Measurements from ENCODE around the gene GTF3A.

The GTF3A gene

GRCh38 chr13:27424246-27425157, at the start of gene GTF3A:
TSS of gene GTF3A (plus strand) at chr13:27424619.
- peak; percentile 75 to 87 for DNase-seq (ENCODE audit: low spot score in 2 of 2)
- no peaks in the 10 kb centered on the region for H3K9me3 ChIP-seq
- no peaks in the 10 kb centered on the region for H3K27me3 ChIP-seq (ENCODE audit: low read depth)
- peak within 1 kb of the TSS; percentile 39 for H3K4me3 ChIP-seq
- in situ Hi-C loops (cut with MboI; ENCODE audit: low sequenced_read_pairs) = no loop called here
- peaks cover 24% of the 10 kb centered on the region for H3K36me3 ChIP-seq (replicated peaks)
- peaks cover 36% of the 10 kb centered on the region for H3K4me1 ChIP-seq

DNA sequence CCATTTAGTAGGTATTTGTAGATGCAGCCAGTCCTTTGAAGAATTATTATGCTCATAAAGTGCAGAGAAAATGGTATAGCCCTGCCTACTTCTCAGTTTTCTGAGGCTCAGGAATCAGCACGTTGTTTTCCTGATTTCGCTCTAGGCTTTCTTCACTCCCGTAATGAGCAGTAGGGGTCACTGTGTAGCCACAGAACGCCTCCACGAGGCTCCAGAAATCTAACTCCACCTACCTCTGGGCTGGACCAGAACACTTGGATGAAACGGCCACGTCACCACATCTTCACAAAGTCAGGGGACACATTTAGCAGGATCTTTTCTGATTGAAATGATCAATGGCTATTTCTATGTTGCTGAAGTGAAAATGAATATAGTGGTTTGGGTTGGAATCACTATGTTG, 49.8 kb upstream of the GTF3A start:
- in situ Hi-C loops (cut with MboI; ENCODE audit: low sequenced_read_pairs) = loop anchor here (5.0 kb wide), 1 partner anchor 453 kb away; no protein-coding TSS in a partner anchor
- peaks cover 4% of the 10 kb centered on the region; the same call in 1 of the 2 replicates for H3K27me3 ChIP-seq (ENCODE audit: low read depth)
- H3K36me3 ChIP-seq (replicated peaks) = no peaks in the 10 kb centered on the region
- H3K9me3 ChIP-seq = no peaks in the 10 kb centered on the region
- H3K4me1 ChIP-seq = no peaks in the 10 kb centered on the region
- H3K4me3 ChIP-seq = no peak overlapping the region
- peak; percentile 74 to 76 for DNase-seq (ENCODE audit: low spot score in 2 of 2)

DNA sequence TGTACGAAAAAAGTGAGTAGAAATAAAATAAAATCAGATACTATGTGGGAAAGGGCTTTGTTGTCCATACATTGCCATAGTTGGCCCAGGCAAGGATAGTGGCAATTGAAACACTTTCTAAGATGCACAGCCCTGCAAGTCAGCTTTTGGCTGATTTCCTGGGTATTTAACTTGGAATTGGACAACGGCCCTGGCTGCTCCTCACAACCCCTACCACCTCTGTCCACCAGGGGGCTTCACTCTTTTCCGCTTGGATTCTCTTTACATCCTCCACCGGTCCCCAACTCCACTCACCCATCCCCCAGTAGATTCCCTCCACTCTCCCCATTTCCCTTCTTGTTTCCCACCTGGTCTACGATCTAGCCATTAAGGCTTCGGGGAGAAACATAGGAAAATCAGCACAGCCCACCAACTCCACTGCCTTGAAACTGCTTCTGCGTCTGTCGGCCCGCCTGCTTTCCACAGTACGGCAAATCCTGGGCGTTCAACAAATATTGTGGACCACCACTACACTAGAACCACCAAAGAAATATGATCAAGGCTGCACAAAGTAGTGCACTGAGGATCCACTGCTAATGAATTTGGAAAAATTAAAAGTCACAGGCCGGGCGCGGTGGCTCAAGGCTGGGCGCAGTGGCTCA, 48.6 kb upstream of the GTF3A start:
- Histone ChIP-seq H3K27me3 (ENCODE audit: low read depth) (peaks cover 4% of the 10 kb centered on the region; the same call in 1 of the 2 replicates), H3K36me3 (replicated peaks) (no peaks in the 10 kb centered on the region), H3K4me3 (no peak overlapping the region), H3K4me1 (no peaks in the 10 kb centered on the region), H3K9me3 (no peaks in the 10 kb centered on the region)
- peak; percentile 57 to 87 for DNase-seq (ENCODE audit: low spot score in 2 of 2)
- in situ Hi-C loops (cut with MboI; ENCODE audit: low sequenced_read_pairs) = no loop called here

- in situ Hi-C loops (cut with MboI; ENCODE audit: low sequenced_read_pairs) = no loop called here
- no peak for DNase-seq (ENCODE audit: low spot score in 2 of 2)
- no peaks in the 10 kb centered on the region for H3K36me3 ChIP-seq (replicated peaks)
- no peak overlapping the region for H3K4me3 ChIP-seq
- H3K9me3 ChIP-seq = no peaks in the 10 kb centered on the region
- H3K4me1 ChIP-seq = no peaks in the 10 kb centered on the region
- H3K27me3 ChIP-seq (ENCODE audit: low read depth) = no peaks in the 10 kb centered on the region
Measured at GRCh38 chr13:27379126-27379525, 45.3 kb upstream of the GTF3A start.

- Histone ChIP-seq H3K36me3 (replicated peaks) (no peaks in the 10 kb centered on the region), H3K9me3 (no peaks in the 10 kb centered on the region), H3K4me1 (no peaks in the 10 kb centered on the region), H3K27me3 (ENCODE audit: low read depth) (no peaks in the 10 kb centered on the region), H3K4me3 (no peak overlapping the region)
- in situ Hi-C loops (cut with MboI; ENCODE audit: low sequenced_read_pairs) = no loop called here
- peak; percentile 63 to 87 for DNase-seq (ENCODE audit: low spot score in 2 of 2)
Measured at GRCh38 chr13:27379694-27380641, 44.5 kb upstream of the GTF3A start.

DNA sequence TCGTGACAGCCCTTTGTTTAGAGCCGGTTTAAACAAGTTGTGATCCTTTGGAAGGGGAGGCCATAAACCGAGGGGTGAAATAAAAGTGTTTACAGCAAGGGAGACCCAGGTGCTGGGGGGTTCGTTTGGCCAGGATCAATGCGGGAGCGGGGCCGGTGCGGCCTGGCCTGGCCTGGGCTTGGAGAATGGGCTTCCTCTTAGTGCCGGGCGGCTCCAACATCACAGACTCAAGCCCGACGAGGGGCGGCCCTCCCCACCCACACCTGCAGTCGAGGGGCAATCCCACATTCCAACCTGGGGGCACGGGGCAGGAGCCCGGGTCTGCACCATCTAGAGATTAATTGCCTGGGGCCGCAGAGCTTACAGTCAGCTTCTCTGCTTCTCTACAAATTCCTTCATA, 42.8 kb upstream of the GTF3A start:
- in situ Hi-C loops (cut with MboI; ENCODE audit: low sequenced_read_pairs) = no loop called here
- no peak for DNase-seq (ENCODE audit: low spot score in 2 of 2)
- Histone ChIP-seq H3K36me3 (replicated peaks) (no peaks in the 10 kb centered on the region), H3K27me3 (ENCODE audit: low read depth) (no peaks in the 10 kb centered on the region), H3K4me3 (no peak overlapping the region), H3K9me3 (no peaks in the 10 kb centered on the region), H3K4me1 (no peaks in the 10 kb centered on the region)

- no peaks in the 10 kb centered on the region for H3K27me3 ChIP-seq (ENCODE audit: low read depth)
- H3K4me1 ChIP-seq = no peaks in the 10 kb centered on the region
- DNase-seq (ENCODE audit: low spot score in 2 of 2) = no peak
- no peaks in the 10 kb centered on the region for H3K9me3 ChIP-seq
- in situ Hi-C loops (cut with MboI; ENCODE audit: low sequenced_read_pairs) = no loop called here
- no peaks in the 10 kb centered on the region for H3K36me3 ChIP-seq (replicated peaks)
- no peak overlapping the region for H3K4me3 ChIP-seq
Measured at GRCh38 chr13:27383104-27383921, 41.1 kb upstream of the GTF3A start.

DNA sequence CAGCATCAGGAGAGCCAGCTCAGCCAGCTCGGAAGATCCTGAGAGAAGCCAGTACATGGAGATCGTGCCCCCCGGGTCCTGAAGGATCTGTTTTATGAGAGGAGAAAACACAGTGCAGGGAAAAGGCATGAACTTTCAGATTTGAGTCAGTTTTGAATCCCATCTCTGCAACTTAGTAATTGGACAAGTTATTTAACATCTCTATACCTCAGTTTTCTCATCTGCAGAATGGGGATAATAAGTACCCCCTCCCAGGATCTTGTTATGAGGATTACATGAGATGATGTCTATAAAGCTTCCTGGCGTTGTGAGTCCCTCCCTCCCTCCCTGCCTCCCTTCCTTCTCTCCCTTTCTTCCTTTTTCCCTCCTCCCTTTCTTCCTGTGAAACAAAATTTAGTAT, 40.1 kb upstream of the GTF3A start:
- Histone ChIP-seq H3K27me3 (ENCODE audit: low read depth) (no peaks in the 10 kb centered on the region), H3K4me3 (no peak overlapping the region), H3K9me3 (no peaks in the 10 kb centered on the region), H3K36me3 (replicated peaks) (no peaks in the 10 kb centered on the region), H3K4me1 (no peaks in the 10 kb centered on the region)
- in situ Hi-C loops (cut with MboI; ENCODE audit: low sequenced_read_pairs) = no loop called here
- DNase-seq (ENCODE audit: low spot score in 2 of 2) = no peak

DNA sequence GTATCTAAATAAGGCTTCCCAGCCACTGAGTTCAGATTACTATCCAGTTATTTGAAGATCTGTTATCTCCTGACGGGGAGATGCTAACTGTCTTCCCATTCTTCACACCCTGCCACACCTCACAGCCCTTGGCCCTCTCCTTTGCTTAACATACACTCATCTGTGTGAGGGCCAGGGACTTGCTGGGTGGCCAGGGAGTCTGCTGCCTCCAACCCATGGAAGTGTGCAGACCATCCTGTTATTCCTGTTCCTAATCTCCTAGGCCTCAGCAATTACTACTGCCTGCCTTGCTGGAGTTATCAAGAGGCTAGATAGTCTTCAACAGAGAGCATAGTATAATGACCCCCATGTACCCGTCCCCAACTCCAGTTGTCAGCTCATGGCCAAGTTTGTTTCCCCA, 36.2 kb upstream of the GTF3A start:
- no peaks in the 10 kb centered on the region for H3K27me3 ChIP-seq (ENCODE audit: low read depth)
- in situ Hi-C loops (cut with MboI; ENCODE audit: low sequenced_read_pairs) = no loop called here

DNA sequence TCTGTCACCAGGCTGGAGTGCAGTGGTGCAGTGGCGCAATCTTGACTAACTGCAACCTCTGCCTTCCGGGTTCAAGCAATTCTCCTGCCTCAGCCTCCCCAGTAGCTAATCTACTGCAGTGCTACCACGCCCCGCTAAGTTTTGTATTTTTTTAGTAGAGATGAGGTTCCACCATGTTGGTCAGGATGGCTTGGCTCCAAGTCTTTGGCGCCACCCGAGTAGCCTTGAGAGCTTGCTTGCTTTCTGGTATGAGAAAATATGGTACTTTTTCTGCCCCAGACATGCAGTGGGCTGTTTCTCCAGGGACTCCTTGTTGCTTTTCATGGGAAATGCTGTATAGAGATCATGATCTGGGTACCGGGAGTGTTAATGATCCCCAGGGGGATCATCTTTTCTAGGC, 34.5 kb upstream of the GTF3A start:
- H3K9me3 ChIP-seq = no peaks in the 10 kb centered on the region
- in situ Hi-C loops (cut with MboI; ENCODE audit: low sequenced_read_pairs) = no loop called here
- no peak for DNase-seq (ENCODE audit: low spot score in 2 of 2)
- H3K4me1 ChIP-seq = no peaks in the 10 kb centered on the region
- H3K36me3 ChIP-seq (replicated peaks) = no peaks in the 10 kb centered on the region
- no peaks in the 10 kb centered on the region for H3K27me3 ChIP-seq (ENCODE audit: low read depth)
- no peak overlapping the region for H3K4me3 ChIP-seq

More for the DNA sequence above, 36.2 kb upstream of the GTF3A start:
- Histone ChIP-seq H3K4me1 (no peaks in the 10 kb centered on the region), H3K36me3 (replicated peaks) (no peaks in the 10 kb centered on the region), H3K4me3 (no peak overlapping the region), H3K9me3 (no peaks in the 10 kb centered on the region)
- no peak for DNase-seq (ENCODE audit: low spot score in 2 of 2)

GRCh38 chr13:27391471-27391870, 32.9 kb upstream of the GTF3A start:
- in situ Hi-C loops (cut with MboI; ENCODE audit: low sequenced_read_pairs) = no loop called here
- Histone ChIP-seq H3K4me1 (no peaks in the 10 kb centered on the region), H3K4me3 (no peak overlapping the region), H3K9me3 (no peaks in the 10 kb centered on the region), H3K27me3 (ENCODE audit: low read depth) (no peaks in the 10 kb centered on the region), H3K36me3 (replicated peaks) (no peaks in the 10 kb centered on the region)
- no peak for DNase-seq (ENCODE audit: low spot score in 2 of 2)

- DNase-seq (ENCODE audit: low spot score in 2 of 2) = no peak
- Histone ChIP-seq H3K36me3 (replicated peaks) (no peaks in the 10 kb centered on the region), H3K9me3 (no peaks in the 10 kb centered on the region), H3K4me3 (no peak overlapping the region), H3K27me3 (ENCODE audit: low read depth) (no peaks in the 10 kb centered on the region), H3K4me1 (no peaks in the 10 kb centered on the region)
- in situ Hi-C loops (cut with MboI; ENCODE audit: low sequenced_read_pairs) = no loop called here
Measured at GRCh38 chr13:27393101-27393500, 31.3 kb upstream of the GTF3A start.

- Histone ChIP-seq H3K9me3 (no peaks in the 10 kb centered on the region), H3K4me3 (no peak overlapping the region), H3K27me3 (ENCODE audit: low read depth) (no peaks in the 10 kb centered on the region), H3K4me1 (no peaks in the 10 kb centered on the region), H3K36me3 (replicated peaks) (no peaks in the 10 kb centered on the region)
- in situ Hi-C loops (cut with MboI; ENCODE audit: low sequenced_read_pairs) = no loop called here
- no peak for DNase-seq (ENCODE audit: low spot score in 2 of 2)
Measured at GRCh38 chr13:27395007-27395510, 29.4 kb upstream of the GTF3A start.
